ENCODE measurements around the gene KLF12.

KLF12 gene

GRCh38 chr13:74166261-74167004, 32.2 kb upstream of the KLF12 start:
- DNase-seq, result no peak
- H3K4me3 ChIP-seq (ENCODE audit: low read depth in 1 of 2, low read length in 2 of 2), result no peak overlapping the region

DNA sequence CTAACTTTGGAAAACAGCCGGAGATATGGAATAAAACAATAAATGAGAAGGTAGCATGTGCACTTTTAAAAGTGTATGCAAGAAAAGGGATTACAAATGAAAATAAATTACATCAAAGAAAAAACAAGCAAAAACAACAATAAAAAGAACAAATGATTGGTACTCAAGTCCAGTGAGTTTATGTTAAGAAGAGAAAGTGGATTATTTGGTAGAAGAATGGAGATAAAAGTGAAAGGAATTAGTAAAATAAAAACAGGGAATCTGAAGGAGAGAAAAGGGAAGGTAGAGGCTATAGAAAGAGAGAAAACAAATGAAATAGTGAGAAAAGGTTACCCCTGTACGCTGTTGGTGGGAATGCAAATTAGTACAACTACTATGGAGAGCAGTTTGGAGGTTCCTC, 28.6 kb upstream of the KLF12 start:
- no peak overlapping the region for H3K9ac ChIP-seq (ENCODE audit: low read depth, low read length)
- no peaks in the 10 kb centered on the region for H3K27me3 ChIP-seq (ENCODE audit: insufficient read depth, low read length, poor library complexity)
- no peaks in the 10 kb centered on the region for H3K36me3 ChIP-seq (ENCODE audit: insufficient read depth, low read length)
- TF ChIP-seq EZH2 (IDR thresholded peaks at IDR 0.05; ENCODE audit: borderline replicate concordance, low read depth, low read length, severe bottlenecking), result no peak
- TF ChIP-seq CTCF (IDR thresholded peaks at IDR 0.05; ENCODE audit: borderline replicate concordance, extremely low read depth, low read length, poor library complexity, severe bottlenecking), result no peak
- H3K4me2 ChIP-seq (ENCODE audit: insufficient read depth, low read length), result no peak overlapping the region
- DNase-seq (no peak), ATAC-seq (ENCODE audit: insufficient read depth, low read depth) (no peak)
- no peaks in the 10 kb centered on the region for H3K79me2 ChIP-seq (ENCODE audit: insufficient read depth, low read length)
- H4K20me1 ChIP-seq (ENCODE audit: insufficient read depth, low read length), result no peaks in the 10 kb centered on the region
- no peak overlapping the region for H3K4me3 ChIP-seq (ENCODE audit: low read depth in 1 of 2, low read length in 2 of 2)
- no peaks in the 10 kb centered on the region for H3K4me1 ChIP-seq (ENCODE audit: insufficient read depth, low read length)
- no peaks in the 10 kb centered on the region for H3K9me3 ChIP-seq (ENCODE audit: insufficient read depth, low read length, severe bottlenecking)
- no peak overlapping the region for H3K27ac ChIP-seq (ENCODE audit: low read length)
- no peak overlapping the region for H2AFZ ChIP-seq (ENCODE audit: low read depth, low read length)

More at GRCh38 chr13:74166261-74167004, 32.2 kb upstream of the KLF12 start:
- no peaks in the 10 kb centered on the region for H3K9me3 ChIP-seq (ENCODE audit: insufficient read depth, low read length, severe bottlenecking)
- H4K20me1 ChIP-seq (ENCODE audit: insufficient read depth, low read length), result no peaks in the 10 kb centered on the region
- H3K79me2 ChIP-seq (ENCODE audit: insufficient read depth, low read length), result no peaks in the 10 kb centered on the region
- no peak overlapping the region for H2AFZ ChIP-seq (ENCODE audit: low read depth, low read length)
- H3K27ac ChIP-seq (ENCODE audit: low read length), result no peak overlapping the region
- H3K36me3 ChIP-seq (ENCODE audit: insufficient read depth, low read length), result no peaks in the 10 kb centered on the region
- no peaks in the 10 kb centered on the region for H3K27me3 ChIP-seq (ENCODE audit: insufficient read depth, low read length, poor library complexity)
- no peaks in the 10 kb centered on the region for H3K4me1 ChIP-seq (ENCODE audit: insufficient read depth, low read length)
- no peak for ATAC-seq (ENCODE audit: insufficient read depth, low read depth)
- H3K4me2 ChIP-seq (ENCODE audit: insufficient read depth, low read length), result no peak overlapping the region
- H3K9ac ChIP-seq (ENCODE audit: low read depth, low read length), result no peak overlapping the region
- no peak for TF ChIP-seq EZH2 (IDR thresholded peaks at IDR 0.05; ENCODE audit: borderline replicate concordance, low read depth, low read length, severe bottlenecking)
- no peak for TF ChIP-seq CTCF (IDR thresholded peaks at IDR 0.05; ENCODE audit: borderline replicate concordance, extremely low read depth, low read length, poor library complexity, severe bottlenecking)

GRCh38 chr13:74162135-74162534, 27.9 kb upstream of the KLF12 start:
- Histone ChIP-seq H4K20me1 (ENCODE audit: insufficient read depth, low read length) (no peaks in the 10 kb centered on the region), H3K9ac (ENCODE audit: low read depth, low read length) (no peak overlapping the region), H2AFZ (ENCODE audit: low read depth, low read length) (no peak overlapping the region), H3K27me3 (ENCODE audit: insufficient read depth, low read length, poor library complexity) (no peaks in the 10 kb centered on the region), H3K79me2 (ENCODE audit: insufficient read depth, low read length) (no peaks in the 10 kb centered on the region), H3K9me3 (ENCODE audit: insufficient read depth, low read length, severe bottlenecking) (no peaks in the 10 kb centered on the region), H3K4me2 (ENCODE audit: insufficient read depth, low read length) (no peak overlapping the region), H3K4me1 (ENCODE audit: insufficient read depth, low read length) (no peaks in the 10 kb centered on the region), H3K4me3 (ENCODE audit: low read depth in 1 of 2, low read length in 2 of 2) (no peak overlapping the region), H3K27ac (ENCODE audit: low read length) (no peak overlapping the region), H3K36me3 (ENCODE audit: insufficient read depth, low read length) (no peaks in the 10 kb centered on the region)
- no peak for DNase-seq
- no peak for ATAC-seq (ENCODE audit: insufficient read depth, low read depth)
- TF ChIP-seq CTCF (IDR thresholded peaks at IDR 0.05; ENCODE audit: borderline replicate concordance, extremely low read depth, low read length, poor library complexity, severe bottlenecking), result no peak
- TF ChIP-seq EZH2 (IDR thresholded peaks at IDR 0.05; ENCODE audit: borderline replicate concordance, low read depth, low read length, severe bottlenecking), result no peak
